Testis (tissue), 3 donors: ENCODE measurements around the gene PI4K2B. TPM values are rescaled to one million over a fixed set of nuclear protein-coding genes. Genes with fewer than 3 reads are reported as not detected.

Source experiments
- DNase-seq: peaks from one replicate; pipeline ENCODE4 v3.0.0-alpha.2; 2019
- H3K27ac ChIP-seq, 2 donors: fragments of 200-600 bp; sonication (generic); one replicate each; pipeline ENCODE4 v1.5.1; 2019
- H3K27me3 ChIP-seq: fragments of 200-600 bp; sonication (generic); one replicate; pipeline ENCODE4 v1.5.1; 2019
- H3K36me3 ChIP-seq: fragments of 200-600 bp; sonication (generic); one replicate; pipeline ENCODE4 v1.5.1; 2017; ENCODE audit warnings: low read depth; ENCODE audit errors: missing control alignments
- H3K4me1 ChIP-seq: fragments of 200-600 bp; sonication (generic); one replicate; pipeline ENCODE4 v1.5.1; 2019
- H3K4me3 ChIP-seq, 2 donors: fragments of 200-600 bp; sonication (generic); one replicate each; pipeline ENCODE4 v1.5.1; 2017 to 2019
- H3K9me3 ChIP-seq: fragments of 200-600 bp; sonication (generic); one replicate; pipeline ENCODE4 v1.5.1; 2017
- POLR2A ChIP-seq: fragments of 450-650 bp; IDR thresholded peaks from one replicate; pipeline ENCODE4 v1.6.1; 2017; ENCODE audit warnings: antibody characterized with exemption, mild to moderate bottlenecking, moderate library complexity
- WGBS, 2 donors: methylation state at CpG; one replicate each; pipeline ENCODE4 v1.1.5; 2018; 5-methylcytosine and 5-hydroxymethylcytosine counted together
- intact Hi-C: fragments of 100-400 bp; cut with DNase I; formaldehyde crosslinking; loops from one replicate; pipeline ENCODE4 v1.15.1; 2023; ENCODE audit warnings: low total_unique reads
- polyA plus RNA-seq: library from polyadenylated mRNA; stranded (reverse); fragments of 350-450 nt; fragmentation: Illumina TruSeq; extraction: RNeasy Lipid Tissue Mini Kit (QIAGEN cat#74804); gene quantifications from one replicate; pipeline ENCODE4 v1.2.3, GENCODE V29; 2014; ENCODE audit warnings: low read depth, low replicate concordance; ENCODE audit not compliant: insufficient read depth
- total RNA-seq, 2 donors: library from RNA; depleted of rRNA; stranded (reverse); fragments of >200 nt; gene quantifications; one replicate each; pipeline ENCODE4 v1.2.3, GENCODE V29; 2016
- TF ChIP-seq, protein P1 (sequence below), 3 experiments: fragments of 450-650 bp in 2 of 3; fragments of 200-600 bp in 1 of 3; sonication (generic) in 1 of 3; IDR thresholded peaks; one replicate each; pipeline ENCODE4 v1.5.1; 2016 to 2019; ENCODE audit warnings: antibody characterized with exemption in 3 of 3, mild to moderate bottlenecking in 2 of 3, moderate library complexity in 1 of 3

PI4K2B gene
- total and polyA plus RNA-seq, 3 donors from 2014 or later = 11.5 to 19.9 (median 18.9) TPM

DNA sequence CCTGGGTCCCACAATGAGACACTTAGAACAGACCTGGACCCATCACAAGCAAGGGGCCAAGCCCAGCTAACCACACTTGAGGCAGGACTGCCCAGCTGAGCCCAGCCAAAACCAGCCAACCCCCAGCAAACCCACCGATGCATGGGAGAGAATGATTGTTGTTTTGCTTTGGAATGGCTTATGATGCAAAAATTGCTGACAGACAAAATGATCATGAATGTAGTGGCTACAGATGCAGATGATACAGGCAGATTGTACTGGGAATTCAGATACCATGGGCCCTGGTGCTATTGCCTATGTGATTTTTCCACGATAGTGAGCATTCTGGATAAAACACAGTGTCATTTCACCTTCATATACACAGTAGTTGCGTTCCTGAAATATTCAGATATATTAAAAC lies 69.7 kb downstream of the PI4K2B start:
- Histone ChIP-seq H3K27ac (no peak overlapping the region), H3K4me3 (no peak overlapping the region), H3K4me1 (peaks cover 8% of the 10 kb centered on the region), H3K36me3 (no peaks in the 10 kb centered on the region), H3K9me3 (no peaks in the 10 kb centered on the region), H3K27me3 (no peaks in the 10 kb centered on the region)
- no peak for TF ChIP-seq POLR2A
- TF ChIP-seq, protein P1, sequence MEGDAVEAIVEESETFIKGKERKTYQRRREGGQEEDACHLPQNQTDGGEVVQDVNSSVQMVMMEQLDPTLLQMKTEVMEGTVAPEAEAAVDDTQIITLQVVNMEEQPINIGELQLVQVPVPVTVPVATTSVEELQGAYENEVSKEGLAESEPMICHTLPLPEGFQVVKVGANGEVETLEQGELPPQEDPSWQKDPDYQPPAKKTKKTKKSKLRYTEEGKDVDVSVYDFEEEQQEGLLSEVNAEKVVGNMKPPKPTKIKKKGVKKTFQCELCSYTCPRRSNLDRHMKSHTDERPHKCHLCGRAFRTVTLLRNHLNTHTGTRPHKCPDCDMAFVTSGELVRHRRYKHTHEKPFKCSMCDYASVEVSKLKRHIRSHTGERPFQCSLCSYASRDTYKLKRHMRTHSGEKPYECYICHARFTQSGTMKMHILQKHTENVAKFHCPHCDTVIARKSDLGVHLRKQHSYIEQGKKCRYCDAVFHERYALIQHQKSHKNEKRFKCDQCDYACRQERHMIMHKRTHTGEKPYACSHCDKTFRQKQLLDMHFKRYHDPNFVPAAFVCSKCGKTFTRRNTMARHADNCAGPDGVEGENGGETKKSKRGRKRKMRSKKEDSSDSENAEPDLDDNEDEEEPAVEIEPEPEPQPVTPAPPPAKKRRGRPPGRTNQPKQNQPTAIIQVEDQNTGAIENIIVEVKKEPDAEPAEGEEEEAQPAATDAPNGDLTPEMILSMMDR (IDR thresholded peaks at IDR 0.05) = no peak
- no peak for DNase-seq
- intact Hi-C loops = no loop called here
- 86 to 95% methylated on average over 3 of the region's 3 CpGs for WGBS, 2 donors

DNA sequence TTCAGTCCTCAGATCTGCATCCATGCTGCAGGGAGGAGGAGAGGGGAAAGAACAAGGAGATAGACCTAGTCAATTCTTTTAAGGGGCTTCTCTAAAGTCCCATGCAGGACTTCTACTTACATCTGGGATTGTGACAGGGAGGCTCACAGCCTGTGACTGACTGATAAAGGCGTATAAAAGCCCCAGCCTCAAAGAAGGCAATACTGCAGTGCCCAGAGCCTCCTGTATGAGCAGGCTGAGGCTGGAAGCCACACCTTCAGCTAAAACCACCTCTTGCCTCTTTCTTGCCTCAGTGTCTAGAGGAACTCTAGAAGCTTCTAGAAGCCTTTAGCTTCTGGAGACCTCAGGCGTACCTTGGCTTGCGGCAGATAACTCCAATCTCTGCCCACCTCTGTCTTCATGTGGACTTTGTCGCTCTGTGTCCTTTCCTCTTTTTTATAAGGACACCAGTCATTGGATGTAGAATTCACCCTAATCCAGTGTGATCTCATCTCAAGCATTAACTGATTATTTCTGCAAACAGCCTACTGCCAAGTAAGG lies 72.8 kb downstream of the PI4K2B start:
- Histone ChIP-seq H3K4me1 (peaks cover 13% of the 10 kb centered on the region), H3K36me3 (no peaks in the 10 kb centered on the region), H3K9me3 (no peaks in the 10 kb centered on the region), H3K27me3 (no peaks in the 10 kb centered on the region), H3K27ac (no peak overlapping the region), H3K4me3 (no peak overlapping the region)
- intact Hi-C loops = no loop called here
- no peak for DNase-seq
- no peak for TF ChIP-seq POLR2A
- TF ChIP-seq, protein P1 (IDR thresholded peaks at IDR 0.05) = no peak
- 70 to 78% methylated on average over 4 of the region's 4 CpGs for WGBS, 2 donors

GRCh38 chr4:25307596-25307995 lies 73.8 kb downstream of the PI4K2B start:
- Histone ChIP-seq H3K27ac (peak overlapping the region in 1 of 2 donors; percentile 45), H3K4me3 (no peak overlapping the region), H3K4me1 (peaks cover 13% of the 10 kb centered on the region), H3K9me3 (no peaks in the 10 kb centered on the region), H3K36me3 (no peaks in the 10 kb centered on the region), H3K27me3 (no peaks in the 10 kb centered on the region)
- 74 to 77% methylated on average over 7 of the region's 7 CpGs for WGBS, 2 donors
- TF ChIP-seq POLR2A = no peak
- TF ChIP-seq, protein P1 (IDR thresholded peaks at IDR 0.05) = no peak
- peak; percentile 45 for DNase-seq
- intact Hi-C loops = no loop called here

- intact Hi-C loops = no loop called here
- Histone ChIP-seq H3K9me3 (no peaks in the 10 kb centered on the region), H3K27me3 (no peaks in the 10 kb centered on the region), H3K4me3 (no peak overlapping the region), H3K36me3 (no peaks in the 10 kb centered on the region), H3K4me1 (peaks cover 15% of the 10 kb centered on the region), H3K27ac (peak overlapping the region; percentile 39 to 45)
- TF ChIP-seq, protein P1 (IDR thresholded peaks at IDR 0.05) = no peak
- TF ChIP-seq POLR2A = no peak
- no peak for DNase-seq
- WGBS, 2 donors = 83 to 86% methylated on average over 2 of the region's 2 CpGs
These were observed 74.5 kb downstream of the PI4K2B start for GRCh38 chr4:25308306-25308705.

- H3K27ac ChIP-seq = peak overlapping the region; percentile 39 to 45
- no peaks in the 10 kb centered on the region for H3K36me3 ChIP-seq
- TF ChIP-seq, protein P1 (IDR thresholded peaks at IDR 0.05) = no peak
- H3K27me3 ChIP-seq = no peaks in the 10 kb centered on the region
- intact Hi-C loops = no loop called here
- peaks cover 19% of the 10 kb centered on the region for H3K4me1 ChIP-seq
- no peak for DNase-seq
- 42 to 55% methylated on average over 7 of the region's 7 CpGs for WGBS, 2 donors
- H3K4me3 ChIP-seq = no peak overlapping the region
- no peaks in the 10 kb centered on the region for H3K9me3 ChIP-seq
These were observed 74.9 kb downstream of the PI4K2B start for GRCh38 chr4:25308761-25309160.
